Panc1 (cell line): ENCODE results near the gene CMTR2. TPM values are rescaled to one million over a fixed set of nuclear protein-coding genes. Genes with fewer than 3 reads are reported as not detected.

ENCODE experiments used
- ATAC-seq: fragments of 200-7000 bp; cut with Tn5 transposase; 2 replicates; pipeline ENCODE4 v1.9.1; 2020; ENCODE audit warnings: mild to moderate bottlenecking, moderate library complexity
- BruUV-seq: library from RNA; stranded (reverse); fragments of 400-500 nt; replicated peaks from 2 replicates; lab custom pipeline; 2021; lab: Mats Ljungman, UMichigan
- CTCF ChIA-PET: fragments of 300-600 bp; sonication (Branson Sonifier 250); formaldehyde crosslinking; loops from one replicate; lab custom pipeline; 2022; ENCODE audit warnings: antibody characterized with exemption; lab: Charles Lee
- POLR2A ChIA-PET: fragments of 300-600 bp; sonication (Branson Sonifier 250); formaldehyde crosslinking; loops from one replicate; lab custom pipeline; 2022; ENCODE audit warnings: antibody characterized with exemption; lab: Charles Lee
- DNase-seq: peaks from one replicate; pipeline ENCODE4 v3.0.0-alpha.2; 2010; ENCODE audit warnings: low read depth, low spot score
- H3K27ac ChIP-seq: 2 replicates; pipeline ENCODE4 v1.5.1; 2011; ENCODE audit warnings: mild to moderate bottlenecking, low read length, inconsistent platforms
- H3K27me3 ChIP-seq: fragments of 200-500 bp; sonication (Bioruptor generic); 2 replicates; pipeline ENCODE4 v1.6.0; 2014; ENCODE audit warnings: low read length, inconsistent platforms; ENCODE audit not compliant: control insufficient read depth, insufficient read depth
- H3K36me3 ChIP-seq: fragments of 200-500 bp; sonication (Bioruptor generic); 2 replicates; pipeline ENCODE4 v1.5.1; 2014; ENCODE audit warnings: inconsistent platforms, mild to moderate bottlenecking, low read length, moderate library complexity; ENCODE audit not compliant: control insufficient read depth, insufficient read depth
- H3K4me1 ChIP-seq: 2 replicates; pipeline ENCODE4 v1.5.1; 2011; ENCODE audit warnings: inconsistent platforms, mild to moderate bottlenecking, low read length, moderate library complexity; ENCODE audit not compliant: control insufficient read depth, insufficient read depth
- H3K4me3 ChIP-seq, 2 experiments: 2 replicates each; pipeline ENCODE4 v1.5.1; 2011 to 2012; ENCODE audit warnings: low read depth in 2 of 2, low read length in 2 of 2, mild to moderate bottlenecking in 2 of 2, inconsistent platforms in 1 of 2, moderate library complexity in 1 of 2
- H3K9me3 ChIP-seq: fragments of 200-500 bp; sonication (Bioruptor generic); 2 replicates; pipeline ENCODE4 v1.5.1; 2014; ENCODE audit warnings: low read depth, mild to moderate bottlenecking, inconsistent platforms, low read length, moderate library complexity; ENCODE audit not compliant: control insufficient read depth, insufficient read depth
- CTCF ChIP-seq: fragments of 450-650 bp; IDR thresholded peaks from 2 replicates; pipeline ENCODE4 v1.5.1; 2017; ENCODE audit warnings: mild to moderate bottlenecking
- POLR2AphosphoS5 ChIP-seq: IDR thresholded peaks from 2 replicates; pipeline ENCODE4 v1.6.1; 2012; ENCODE audit warnings: mild to moderate bottlenecking, low read depth, low read length, moderate library complexity
- SIN3A ChIP-seq: IDR thresholded peaks from 2 replicates; pipeline ENCODE4 v1.6.1; 2012; ENCODE audit warnings: low read depth, mild to moderate bottlenecking, low read length, moderate library complexity, borderline replicate concordance; ENCODE audit not compliant: insufficient read depth
- TCF7L2 ChIP-seq: IDR thresholded peaks from 2 replicates; pipeline ENCODE4 v1.6.1; 2011; ENCODE audit warnings: mild to moderate bottlenecking, low read depth, low read length, inconsistent platforms
- in situ Hi-C: cut with HindIII; loops from 2 replicates; pipeline ENCODE4 v1.10.0; 2016; ENCODE audit warnings: low sequenced_read_pairs, low pct_unique_long_range_greater_than_20kb
- intact Hi-C: fragments of 100-400 bp; cut with micrococcal nuclease; formaldehyde crosslinking; loops from one replicate; pipeline ENCODE4 v1.10.0; 2022; ENCODE audit not compliant: unreplicated experiment
- total RNA-seq: library from RNA; stranded (reverse); gene quantifications from one replicate; pipeline ENCODE4 v1.2.1, GENCODE V29; 2021; ENCODE audit not compliant: unreplicated experiment
- TF ChIP-seq, protein P1 (sequence below), 2 experiments: IDR thresholded peaks; 2 replicates each; pipeline ENCODE4 v1.6.1; 2011 to 2012; ENCODE audit warnings: low read depth in 2 of 2, control low read depth in 1 of 2, low read length in 1 of 2, mild to moderate bottlenecking in 1 of 2, moderate library complexity in 1 of 2; ENCODE audit not compliant: insufficient read depth in 1 of 2

Gene CMTR2
- total RNA-seq, 1 experiment from 2014 or later: 12.5 TPM

- Histone ChIP-seq H3K27me3 (no peaks in the 10 kb centered on the region), H3K36me3 (no peaks in the 10 kb centered on the region), H3K27ac (no peak overlapping the region), H3K9me3 (no peaks in the 10 kb centered on the region), H3K4me3 (no peak overlapping the region), H3K4me1 (peaks cover 2% of the 10 kb centered on the region; the same call in 1 of the 2 replicates)
- no TSS peak for BruUV-seq
- POLR2A ChIA-PET: no interaction called here
- DNase-seq (no peak), ATAC-seq (no peak)
- TF ChIP-seq POLR2AphosphoS5 (no peak), CTCF (no peak), SIN3A (no peak), TCF7L2 (no peak)
- TF ChIP-seq, protein P1, sequence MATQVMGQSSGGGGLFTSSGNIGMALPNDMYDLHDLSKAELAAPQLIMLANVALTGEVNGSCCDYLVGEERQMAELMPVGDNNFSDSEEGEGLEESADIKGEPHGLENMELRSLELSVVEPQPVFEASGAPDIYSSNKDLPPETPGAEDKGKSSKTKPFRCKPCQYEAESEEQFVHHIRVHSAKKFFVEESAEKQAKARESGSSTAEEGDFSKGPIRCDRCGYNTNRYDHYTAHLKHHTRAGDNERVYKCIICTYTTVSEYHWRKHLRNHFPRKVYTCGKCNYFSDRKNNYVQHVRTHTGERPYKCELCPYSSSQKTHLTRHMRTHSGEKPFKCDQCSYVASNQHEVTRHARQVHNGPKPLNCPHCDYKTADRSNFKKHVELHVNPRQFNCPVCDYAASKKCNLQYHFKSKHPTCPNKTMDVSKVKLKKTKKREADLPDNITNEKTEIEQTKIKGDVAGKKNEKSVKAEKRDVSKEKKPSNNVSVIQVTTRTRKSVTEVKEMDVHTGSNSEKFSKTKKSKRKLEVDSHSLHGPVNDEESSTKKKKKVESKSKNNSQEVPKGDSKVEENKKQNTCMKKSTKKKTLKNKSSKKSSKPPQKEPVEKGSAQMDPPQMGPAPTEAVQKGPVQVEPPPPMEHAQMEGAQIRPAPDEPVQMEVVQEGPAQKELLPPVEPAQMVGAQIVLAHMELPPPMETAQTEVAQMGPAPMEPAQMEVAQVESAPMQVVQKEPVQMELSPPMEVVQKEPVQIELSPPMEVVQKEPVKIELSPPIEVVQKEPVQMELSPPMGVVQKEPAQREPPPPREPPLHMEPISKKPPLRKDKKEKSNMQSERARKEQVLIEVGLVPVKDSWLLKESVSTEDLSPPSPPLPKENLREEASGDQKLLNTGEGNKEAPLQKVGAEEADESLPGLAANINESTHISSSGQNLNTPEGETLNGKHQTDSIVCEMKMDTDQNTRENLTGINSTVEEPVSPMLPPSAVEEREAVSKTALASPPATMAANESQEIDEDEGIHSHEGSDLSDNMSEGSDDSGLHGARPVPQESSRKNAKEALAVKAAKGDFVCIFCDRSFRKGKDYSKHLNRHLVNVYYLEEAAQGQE (IDR thresholded peaks at IDR 0.05; ENCODE audit: insufficient read depth in 1 of 2, low read depth in 2 of 2, low read length in 1 of 2): no peak
- in situ Hi-C loops (no loop called here), intact Hi-C loops (no loop called here)
- CTCF ChIA-PET: no interaction called here
Observed at GRCh38 chr16:71282943-71283342, 6.3 kb downstream of the CMTR2 start.

DNA sequence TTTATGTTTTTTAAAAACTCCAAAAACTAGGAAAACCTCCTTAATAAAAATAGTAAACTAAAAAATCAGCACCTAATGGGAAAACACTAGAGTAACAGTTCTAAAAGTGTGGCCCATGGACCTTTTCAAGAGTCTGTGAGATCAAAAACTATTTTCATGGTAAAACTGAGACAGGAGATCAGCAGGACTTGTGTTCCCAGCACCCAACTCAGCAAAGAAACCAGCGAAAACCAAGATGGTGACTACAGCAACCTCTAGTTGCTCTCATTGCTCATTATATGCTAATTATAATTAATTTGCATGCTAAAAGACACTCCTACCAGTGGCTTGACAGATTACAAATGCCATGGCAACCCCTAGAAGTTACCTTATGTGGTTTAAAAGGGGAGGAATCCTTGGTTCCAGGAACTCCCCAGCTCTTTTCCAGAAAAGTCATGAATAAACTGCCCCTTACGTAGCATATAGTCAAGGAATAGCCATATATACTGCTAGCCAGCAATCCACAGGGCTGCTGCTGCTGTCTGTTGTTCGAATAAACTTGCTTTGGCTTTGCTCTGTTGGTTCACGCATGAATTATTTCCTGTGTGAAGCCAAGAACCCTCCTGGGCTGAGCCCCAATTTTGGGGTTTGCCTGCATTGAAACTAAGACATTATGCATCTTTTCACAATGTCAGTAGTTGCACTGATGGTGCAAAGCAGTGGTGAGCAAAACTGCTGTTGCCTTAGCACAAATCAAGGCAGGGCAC is 12.4 kb downstream of the CMTR2 start:
- in situ Hi-C loops: no loop called here
- H3K27me3 ChIP-seq: no peaks in the 10 kb centered on the region
- H3K9me3 ChIP-seq: no peaks in the 10 kb centered on the region
- intact Hi-C loops: no loop called here
- H3K36me3 ChIP-seq: no peaks in the 10 kb centered on the region
- BruUV-seq: no TSS peak
- H3K4me1 ChIP-seq: no peaks in the 10 kb centered on the region
- H3K4me3 ChIP-seq: no peak overlapping the region
- ChIA-PET POLR2A (no interaction called here), CTCF (no interaction called here)
- DNase-seq (no peak), ATAC-seq (no peak)
- H3K27ac ChIP-seq: no peak overlapping the region
- TF ChIP-seq POLR2AphosphoS5 (no peak), CTCF (no peak), TCF7L2 (no peak), SIN3A (no peak)
- TF ChIP-seq, protein P1 (IDR thresholded peaks at IDR 0.05; ENCODE audit: insufficient read depth in 1 of 2, low read depth in 2 of 2, low read length in 1 of 2): no peak
